H9 (cell line): ENCODE results near the gene HCFC2. TPM values are rescaled to one million over a fixed set of nuclear protein-coding genes. Genes with fewer than 3 reads are reported as not detected.

Experiments
- DNase-seq: peaks from one replicate; pipeline ENCODE4 v3.0.0-alpha.2; 2017
- H2AFZ ChIP-seq: one replicate; pipeline ENCODE4 v1.6.1; 2013; ENCODE audit warnings: mild to moderate bottlenecking, low read length, control low read depth, moderate library complexity
- H2AK5ac ChIP-seq: 2 replicates; pipeline ENCODE4 v1.6.1; 2013; ENCODE audit warnings: low read length, control low read depth, mixed read lengths; ENCODE audit not compliant: insufficient read length
- H2BK120ac ChIP-seq: one replicate; pipeline ENCODE4 v1.6.1; 2013; ENCODE audit warnings: low read depth, mild to moderate bottlenecking, low read length, control low read depth, inconsistent platforms; ENCODE audit not compliant: poor library complexity, severe bottlenecking
- H2BK12ac ChIP-seq: 2 replicates; pipeline ENCODE4 v1.6.1; 2013; ENCODE audit warnings: low read length, control low read depth, mixed read lengths, low read depth; ENCODE audit not compliant: insufficient read length
- H2BK15ac ChIP-seq: 2 replicates; pipeline ENCODE4 v1.6.1; 2013; ENCODE audit warnings: low read depth, low read length, control low read depth
- H2BK20ac ChIP-seq: one replicate; pipeline ENCODE4 v1.6.1; 2013; ENCODE audit warnings: low read depth, mild to moderate bottlenecking, low read length, control low read depth, inconsistent platforms; ENCODE audit not compliant: poor library complexity, severe bottlenecking
- H2BK5ac ChIP-seq: 2 replicates; pipeline ENCODE4 v1.6.1; 2013; ENCODE audit warnings: low read length, control low read depth, mixed read lengths; ENCODE audit not compliant: insufficient read length
- H3K14ac ChIP-seq: 2 replicates; pipeline ENCODE4 v1.6.1; 2013; ENCODE audit warnings: low read length, control low read depth; ENCODE audit not compliant: insufficient read depth
- H3K18ac ChIP-seq: 2 replicates; pipeline ENCODE4 v1.6.1; 2013; ENCODE audit warnings: low read depth, mild to moderate bottlenecking, mixed read lengths, low read length, control low read depth; ENCODE audit not compliant: insufficient read length
- H3K23ac ChIP-seq: 2 replicates; pipeline ENCODE4 v1.6.1; 2013; ENCODE audit warnings: low read length, control low read depth, mixed read lengths, low read depth; ENCODE audit not compliant: insufficient read length
- H3K23me2 ChIP-seq: 2 replicates; pipeline ENCODE4 v1.6.1; 2013; ENCODE audit warnings: low read depth, mild to moderate bottlenecking, mixed read lengths, low read length, control low read depth; ENCODE audit not compliant: insufficient read length, poor library complexity, severe bottlenecking
- H3K27ac ChIP-seq: 2 replicates; pipeline ENCODE4 v1.5.1; 2013; ENCODE audit warnings: low read length, control low read depth, mixed read lengths, low read depth; ENCODE audit not compliant: insufficient read length
- H3K27me3 ChIP-seq: 2 replicates; pipeline ENCODE4 v1.6.1; 2013; ENCODE audit warnings: low read length, control low read depth, inconsistent platforms; ENCODE audit not compliant: insufficient read depth
- H3K4ac ChIP-seq: 2 replicates; pipeline ENCODE4 v1.6.1; 2013; ENCODE audit warnings: low read depth, mild to moderate bottlenecking, control low read depth, inconsistent platforms, low read length, moderate library complexity
- H3K4me1 ChIP-seq: 2 replicates; pipeline ENCODE4 v1.6.1; 2013; ENCODE audit warnings: low read length, control low read depth, inconsistent platforms; ENCODE audit not compliant: insufficient read depth
- H3K4me2 ChIP-seq: 2 replicates; pipeline ENCODE4 v1.6.1; 2013; ENCODE audit warnings: low read length, control low read depth, mixed read lengths; ENCODE audit not compliant: insufficient read length, insufficient read depth
- H3K56ac ChIP-seq: 2 replicates; pipeline ENCODE4 v1.6.1; 2013; ENCODE audit warnings: low read depth, mild to moderate bottlenecking, mixed read lengths, low read length, control low read depth; ENCODE audit not compliant: insufficient read length
- H3K79me1 ChIP-seq: 2 replicates; pipeline ENCODE4 v1.6.1; 2013; ENCODE audit warnings: low read depth, mild to moderate bottlenecking, moderate library complexity, low read length, control low read depth, inconsistent platforms; ENCODE audit not compliant: insufficient read depth, poor library complexity, severe bottlenecking
- H3K79me2 ChIP-seq: 2 replicates; pipeline ENCODE4 v1.6.1; 2013; ENCODE audit warnings: low read length, control low read depth, inconsistent platforms; ENCODE audit not compliant: insufficient read depth
- H3K9ac ChIP-seq: 2 replicates; pipeline ENCODE4 v1.6.1; 2013; ENCODE audit warnings: low read length, control low read depth, mixed read lengths; ENCODE audit not compliant: insufficient read length; ENCODE audit errors: extremely low read depth
- H3K9me3 ChIP-seq: one replicate; pipeline ENCODE4 v1.6.1; 2013; ENCODE audit warnings: low read depth, low read length, inconsistent platforms; ENCODE audit not compliant: control insufficient read depth
- H3T11ph ChIP-seq: one replicate; pipeline ENCODE4 v1.6.1; 2013; ENCODE audit warnings: mild to moderate bottlenecking, low read length, control low read depth, inconsistent platforms
- H4K20me1 ChIP-seq: one replicate; pipeline ENCODE4 v1.6.1; 2013; ENCODE audit not compliant: control insufficient read depth, insufficient read length, insufficient read depth
- H4K5ac ChIP-seq: 2 replicates; pipeline ENCODE4 v1.6.1; 2013; ENCODE audit warnings: low read depth, mild to moderate bottlenecking, mixed read lengths, low read length, control low read depth; ENCODE audit not compliant: insufficient read length
- H4K8ac ChIP-seq: replicated peaks from 2 replicates; pipeline ENCODE4 v1.6.1; 2013; ENCODE audit warnings: low read length, control low read depth, mixed read lengths, low read depth; ENCODE audit not compliant: insufficient read length
- H4K91ac ChIP-seq: 2 replicates; pipeline ENCODE4 v1.6.1; 2013; ENCODE audit warnings: low read depth, mild to moderate bottlenecking, moderate library complexity, mixed read lengths, low read length, control low read depth; ENCODE audit not compliant: insufficient read length
- H3K27ac Mint-ChIP-seq, 3 experiments: 2 replicates in 2 of 3; 3 replicates in 1 of 3; pipeline ENCODE4 v1.8.0; 2020 to 2021; ENCODE audit warnings: mixed read lengths in 3 of 3, mild to moderate bottlenecking in 1 of 3, moderate library complexity in 1 of 3
- H3K27me3 Mint-ChIP-seq: 2 replicates; pipeline ENCODE4 v1.8.0; 2021; ENCODE audit warnings: low read depth, mild to moderate bottlenecking, moderate library complexity, mixed read lengths
- H3K36me3 Mint-ChIP-seq, 3 experiments: 2 replicates in 2 of 3; 3 replicates in 1 of 3; pipeline ENCODE4 v1.8.0; 2020 to 2021; ENCODE audit warnings: low read depth in 3 of 3, mixed read lengths in 3 of 3; ENCODE audit not compliant: insufficient read depth in 1 of 3
- H3K4me1 Mint-ChIP-seq, 2 experiments: 2 replicates each; pipeline ENCODE4 v1.8.0; 2020; ENCODE audit warnings: mixed read lengths in 2 of 2
- H3K4me3 Mint-ChIP-seq, 2 experiments: 2 replicates in 1 of 2; 3 replicates in 1 of 2; pipeline ENCODE4 v1.8.0; 2020 to 2021; ENCODE audit warnings: mild to moderate bottlenecking in 2 of 2, mixed read lengths in 2 of 2, moderate library complexity in 1 of 2
- H3K9me3 Mint-ChIP-seq, 2 experiments: 2 replicates in 1 of 2; 3 replicates in 1 of 2; pipeline ENCODE4 v1.8.0; 2020; ENCODE audit warnings: mild to moderate bottlenecking in 2 of 2, mixed read lengths in 2 of 2, moderate library complexity in 1 of 2
- CTCF ChIP-seq: fragments of 200-600 bp; sonication (generic); conservative IDR thresholded peaks from 3 replicates; pipeline ENCODE4 v1.8.0; 2021; ENCODE audit warnings: antibody characterized with exemption, mild to moderate bottlenecking
- WGBS: extraction: QIAGEN DNeasy Blood & Tissue Kit; methylation state at CpG from one replicate; pipeline ENCODE4 v1.1.7; 2013; ENCODE audit warnings: missing lambda C conversion rate, low lambda C conversion rate, mixed read lengths; ENCODE audit not compliant: insufficient read length; ENCODE audit errors: extremely low coverage; 5-methylcytosine and 5-hydroxymethylcytosine counted together
- total RNA-seq: library from RNA; stranded (reverse); gene quantifications from 2 replicates; pipeline ENCODE4 v1.2.1, GENCODE V29; 2021

HCFC2 gene
- total RNA-seq, 1 experiment from 2014 or later = 1.9 TPM

GRCh38 chr12:104056419-104056972 is 7.8 kb upstream of the HCFC2 start:
- no peak overlapping the region for H3T11ph ChIP-seq
- no peak overlapping the region for H3K4ac ChIP-seq
- no peak for TF ChIP-seq CTCF
- H3K18ac ChIP-seq = no peak overlapping the region
- WGBS = no CpG with 5 or more reads among the region's 4 CpGs
- no peaks in the 10 kb centered on the region for H3K36me3 Mint-ChIP-seq
- H4K20me1 ChIP-seq = no peaks in the 10 kb centered on the region
- no peak overlapping the region for H4K8ac ChIP-seq
- peaks cover 7% of the 10 kb centered on the region; the same call in 1 of the 2 replicates for H3K27me3 Mint-ChIP-seq
- H2BK12ac ChIP-seq = no peak overlapping the region
- DNase-seq = no peak
- no peaks in the 10 kb centered on the region for H3K9me3 Mint-ChIP-seq
- H3K27ac Mint-ChIP-seq = no peak overlapping the region
- no peak overlapping the region for H3K14ac ChIP-seq
- no peak overlapping the region for H3K27ac ChIP-seq
- no peak overlapping the region for H4K5ac ChIP-seq
- peaks cover 22% of the 10 kb centered on the region in 2 experiments for H3K4me1 Mint-ChIP-seq
- no peak overlapping the region for H2AFZ ChIP-seq
- H3K4me2 ChIP-seq = no peak overlapping the region
- H2BK20ac ChIP-seq = no peak overlapping the region
- no peak overlapping the region for H3K23ac ChIP-seq
- H3K9me3 ChIP-seq = no peaks in the 10 kb centered on the region
- peaks cover 3% of the 10 kb centered on the region; the same call in 1 of the 2 replicates for H3K4me1 ChIP-seq
- H2BK15ac ChIP-seq = no peak overlapping the region
- no peaks in the 10 kb centered on the region for H3K23me2 ChIP-seq
- H4K91ac ChIP-seq = no peak overlapping the region
- no peaks in the 10 kb centered on the region for H3K27me3 ChIP-seq
- H2BK120ac ChIP-seq = no peak overlapping the region
- no peaks in the 10 kb centered on the region for H3K79me2 ChIP-seq
- no peak overlapping the region for H3K56ac ChIP-seq
- no peaks in the 10 kb centered on the region for H3K79me1 ChIP-seq
- H3K4me3 Mint-ChIP-seq = no peak overlapping the region
- H2BK5ac ChIP-seq = no peak overlapping the region
- no peak overlapping the region for H3K9ac ChIP-seq
- H2AK5ac ChIP-seq = no peak overlapping the region
